HG03045 (cell line): ENCODE measurements around the gene HOXD9.

Experiments
- ATAC-seq: cut with Tn5 transposase; IDR thresholded peaks from one replicate; pipeline ENCODE4 v1.9.1; 2021; ENCODE audit warnings: mild to moderate bottlenecking, moderate library complexity; ENCODE audit not compliant: unreplicated experiment

The HOXD9 gene

DNA sequence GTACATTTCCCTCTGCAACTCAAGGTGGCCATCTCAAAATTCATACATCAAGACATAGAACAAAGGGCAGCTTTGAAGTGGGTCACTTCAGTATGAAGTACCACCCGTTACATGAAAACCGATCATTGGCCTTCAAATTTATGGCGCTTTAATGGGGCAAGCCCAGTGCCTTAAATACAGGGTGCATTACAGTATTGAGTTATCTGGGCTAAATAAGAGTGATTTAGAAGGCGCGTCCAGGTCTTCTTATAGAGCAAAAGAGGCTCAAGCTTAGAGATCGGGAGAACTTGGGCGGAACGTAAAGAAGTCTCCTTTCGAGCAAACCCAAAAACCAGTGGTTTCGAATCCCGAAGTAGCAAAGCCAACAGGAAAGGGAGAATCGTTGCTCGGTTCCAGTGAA lies 41.7 kb downstream of the HOXD9 start:
- ATAC-seq: no peak

DNA sequence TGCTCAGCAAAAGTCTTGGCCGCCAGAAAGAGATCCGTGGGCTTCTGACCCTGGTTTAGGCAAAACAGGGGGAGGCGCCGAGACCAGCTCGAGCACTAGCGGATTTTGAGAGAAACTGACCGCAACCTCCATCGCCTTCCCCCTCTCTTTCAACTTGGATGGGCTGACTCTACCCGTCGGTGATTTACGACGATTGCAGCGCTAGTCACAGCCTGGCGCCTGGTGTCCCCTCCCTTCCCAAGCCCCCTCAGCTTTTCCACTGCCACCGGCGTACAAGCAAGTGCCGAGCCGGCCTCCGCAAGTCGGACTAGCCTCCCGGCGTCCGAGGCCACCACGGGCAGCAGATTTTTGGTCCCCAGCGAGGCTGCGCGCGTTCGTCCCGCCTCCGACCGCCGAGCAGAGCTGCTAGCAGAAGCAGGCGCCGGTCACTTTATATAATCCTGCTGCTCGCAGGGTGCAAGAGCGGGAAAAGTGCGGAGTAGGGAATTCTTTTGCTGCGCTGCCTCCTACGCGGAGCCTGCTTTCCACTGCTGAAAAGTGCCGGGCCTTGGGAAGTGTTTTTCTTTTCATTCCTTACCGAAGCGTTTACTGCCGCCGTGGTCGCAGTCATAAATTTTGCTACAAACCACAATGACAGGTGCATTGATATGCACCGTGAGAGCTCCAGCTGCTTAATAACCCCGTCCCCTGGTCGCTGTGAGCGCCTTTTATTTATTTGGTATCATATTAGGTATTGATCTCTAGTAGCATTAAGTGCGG lies 42.3 kb downstream of the HOXD9 start:
- ATAC-seq: no peak

DNA sequence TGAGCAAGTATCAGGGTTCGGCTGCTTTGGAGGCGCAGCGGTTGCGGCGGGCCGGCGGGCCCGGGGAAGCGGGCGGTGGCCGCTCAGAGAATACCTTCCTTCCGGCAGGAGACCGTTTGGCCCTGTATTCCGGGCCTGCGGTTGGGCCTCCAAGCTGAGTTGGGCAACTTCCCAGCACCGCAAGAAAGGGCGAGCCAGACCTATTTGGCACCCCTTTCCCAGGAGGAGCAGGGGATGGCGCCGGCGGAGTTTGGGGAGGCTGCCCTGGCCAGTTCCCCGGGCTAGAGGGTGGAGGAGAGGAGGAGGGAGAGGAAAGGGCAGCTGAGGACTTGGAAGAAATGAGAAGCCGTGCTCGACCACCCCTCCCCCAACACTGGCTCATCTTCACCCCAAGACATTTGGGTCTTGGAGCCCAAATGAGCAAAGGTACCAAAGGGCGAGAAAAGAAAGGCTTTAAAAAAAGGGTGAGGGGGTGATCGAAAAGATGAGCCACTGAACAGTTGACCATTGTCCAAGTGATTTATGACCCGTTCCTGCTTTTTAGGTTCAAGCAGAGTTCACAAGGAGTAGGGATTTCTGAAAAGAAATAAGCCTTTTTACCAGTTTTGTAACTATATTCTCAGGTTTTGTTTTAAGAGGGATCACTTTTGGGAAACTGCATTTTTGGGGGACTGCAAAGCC lies 43.0 kb downstream of the HOXD9 start:
- ATAC-seq: no peak

DNA sequence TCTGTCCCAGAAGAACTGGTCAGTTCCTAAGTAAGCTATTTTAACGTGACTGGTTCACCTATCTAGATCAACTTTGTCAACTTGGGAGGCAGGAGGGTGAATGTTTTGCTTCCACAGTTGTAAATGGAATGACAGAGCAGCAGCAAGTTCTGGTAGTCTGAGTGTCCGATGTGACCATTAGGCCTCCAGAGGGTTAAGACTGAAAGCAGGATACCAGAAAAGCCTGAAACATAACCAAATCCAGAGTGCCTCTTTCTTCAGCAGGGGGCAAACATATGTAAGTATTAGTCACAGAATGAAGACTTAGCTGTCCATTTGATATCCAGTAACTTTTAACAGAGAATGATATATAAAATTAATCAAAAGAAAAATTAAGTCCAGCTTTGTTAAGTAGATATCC lies 43.8 kb downstream of the HOXD9 start:
- ATAC-seq: no peak

DNA sequence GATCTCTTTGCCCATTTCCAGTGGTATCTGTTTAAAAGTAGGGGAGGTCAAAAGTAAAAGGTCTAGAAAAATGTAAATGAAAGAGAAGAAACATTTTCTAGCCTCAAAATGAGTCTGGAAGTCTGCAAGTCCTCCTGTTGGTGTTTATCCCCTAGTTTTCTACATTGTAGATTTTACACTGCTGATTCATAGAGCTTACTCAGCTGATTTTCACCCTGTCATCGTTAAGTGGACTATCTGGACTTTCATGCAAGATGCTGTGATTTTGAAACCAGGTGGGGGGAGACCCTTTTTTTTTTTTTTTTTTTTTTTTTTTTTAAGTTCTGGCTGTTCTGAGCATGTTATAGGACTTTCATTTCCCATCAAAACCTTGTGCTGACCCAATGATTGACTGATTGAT lies 44.9 kb downstream of the HOXD9 start:
- ATAC-seq: no peak

- no peak for ATAC-seq
Observed at GRCh38 chr2:176169181-176169580, 46.7 kb downstream of the HOXD9 start.

DNA sequence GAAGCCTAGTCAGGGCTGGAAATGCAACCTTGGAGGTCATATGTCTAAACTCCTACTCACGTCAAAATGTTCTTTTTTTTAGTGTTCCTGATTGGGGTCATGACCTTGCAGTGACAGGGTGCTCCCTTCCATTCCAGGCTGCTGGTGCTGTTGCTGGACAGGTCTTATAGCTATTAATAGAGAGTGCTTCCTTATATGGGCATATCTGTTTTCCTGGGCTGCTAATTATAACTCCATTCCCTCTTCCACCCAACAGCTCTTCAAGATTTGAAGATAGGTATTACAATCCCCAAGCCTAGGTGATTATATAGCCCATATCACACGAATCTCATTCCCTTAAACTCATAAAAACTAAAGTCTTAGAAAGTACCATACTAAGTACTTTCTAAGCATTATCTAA lies 47.2 kb downstream of the HOXD9 start:
- no peak for ATAC-seq

GRCh38 chr2:176170602-176171305 lies 48.2 kb downstream of the HOXD9 start:
- no peak for ATAC-seq

DNA sequence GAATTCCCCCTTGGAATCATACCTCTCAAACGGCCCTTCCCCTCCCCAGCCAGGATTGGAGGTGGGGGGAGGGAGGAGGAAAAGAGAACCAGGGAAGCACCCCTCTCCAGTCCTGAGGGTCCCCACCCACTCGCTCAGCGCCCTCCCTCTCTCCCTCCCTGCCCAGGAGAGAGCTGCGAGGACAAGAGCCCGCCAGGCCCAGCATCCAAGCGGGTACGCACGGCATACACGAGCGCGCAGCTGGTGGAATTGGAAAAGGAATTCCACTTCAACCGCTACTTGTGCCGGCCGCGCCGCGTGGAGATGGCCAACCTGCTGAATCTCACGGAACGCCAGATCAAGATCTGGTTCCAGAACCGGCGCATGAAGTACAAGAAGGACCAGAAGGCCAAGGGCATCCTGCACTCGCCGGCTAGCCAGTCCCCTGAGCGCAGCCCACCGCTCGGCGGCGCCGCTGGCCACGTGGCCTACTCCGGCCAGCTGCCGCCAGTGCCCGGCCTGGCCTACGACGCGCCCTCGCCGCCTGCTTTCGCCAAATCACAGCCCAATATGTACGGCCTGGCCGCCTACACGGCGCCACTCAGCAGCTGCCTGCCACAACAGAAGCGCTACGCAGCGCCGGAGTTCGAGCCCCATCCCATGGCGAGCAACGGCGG lies 49.0 kb downstream of the HOXD9 start:
- no peak for ATAC-seq

- ATAC-seq: no peak
Observed at GRCh38 chr2:176172007-176172894, 49.7 kb downstream of the HOXD9 start.

DNA sequence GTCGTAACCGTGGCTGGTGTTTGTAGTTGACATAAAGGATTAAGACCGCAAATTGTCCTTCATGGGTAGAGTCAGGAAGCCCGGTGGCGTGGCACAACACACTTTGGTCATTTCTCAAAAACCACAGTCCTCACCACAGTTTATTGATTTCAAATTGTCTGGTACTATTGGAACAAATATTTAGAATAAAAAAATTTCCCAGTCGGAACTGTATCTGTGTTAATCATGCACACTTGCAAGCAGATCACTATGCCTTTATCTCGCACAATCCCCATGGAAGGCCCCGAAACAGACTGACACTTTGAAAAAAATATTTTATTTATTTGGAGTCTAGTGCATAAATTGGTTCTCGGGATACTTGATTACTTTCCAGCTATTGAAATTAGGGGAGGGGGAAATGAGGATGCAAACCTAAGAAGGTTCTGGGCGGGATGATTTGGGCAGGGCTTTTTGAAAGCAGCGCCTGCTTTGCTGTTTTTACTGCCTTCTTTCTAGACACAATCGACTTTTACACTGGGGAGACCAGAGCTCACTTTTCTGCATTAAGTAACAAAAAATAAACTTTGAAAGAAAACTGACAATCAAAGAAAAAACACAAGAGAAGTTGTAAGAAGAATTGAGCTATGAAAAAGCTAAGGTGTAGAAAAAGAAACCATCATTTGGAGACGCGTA lies 50.5 kb downstream of the HOXD9 start:
- no peak for ATAC-seq

GRCh38 chr2:176173567-176174381 lies 51.3 kb downstream of the HOXD9 start:
- ATAC-seq: no peak

DNA sequence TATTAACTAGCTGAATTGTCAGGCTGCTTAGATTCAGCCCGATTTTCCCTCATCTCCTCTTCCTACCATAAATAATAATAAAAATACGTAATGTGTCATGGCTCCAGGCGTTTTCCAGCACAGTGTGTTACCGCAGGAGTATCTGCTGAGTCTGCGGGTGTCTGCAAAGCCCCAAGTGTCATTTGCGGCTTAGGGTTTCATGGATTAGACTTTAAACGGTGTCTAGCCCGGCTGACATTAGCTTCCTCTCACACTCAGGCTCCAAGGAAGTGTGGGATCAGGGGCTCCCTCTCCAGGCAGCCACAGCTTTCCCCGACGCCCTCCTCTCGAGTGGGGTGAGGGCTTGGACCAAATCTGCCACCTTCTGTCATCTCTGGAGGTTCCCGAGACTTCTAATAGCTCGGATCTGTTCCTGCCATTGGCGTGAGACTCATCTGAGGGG lies 51.9 kb downstream of the HOXD9 start:
- no peak for ATAC-seq
